Parathyroid adenoma (tissue), 2 donors: ENCODE results near the gene EIF5AL1.

Source experiments
- H2AFZ ChIP-seq: fragments of 300-600 bp; sonication (generic); one replicate; pipeline ENCODE4 v1.7.0; 2017; ENCODE audit warnings: antibody characterized with exemption, mild to moderate bottlenecking
- H3K27ac ChIP-seq: fragments of 300-600 bp; sonication (generic); one replicate; pipeline ENCODE4 v1.7.0; 2017
- H3K27me3 ChIP-seq: fragments of 300-600 bp; sonication (generic); one replicate; pipeline ENCODE4 v1.7.0; 2017; ENCODE audit warnings: low read length; ENCODE audit not compliant: control insufficient read depth, insufficient read depth
- H3K36me3 ChIP-seq: fragments of 300-600 bp; sonication (generic); one replicate; pipeline ENCODE4 v1.7.0; 2017; ENCODE audit warnings: low read length; ENCODE audit not compliant: control insufficient read depth, insufficient read depth
- H3K4me1 ChIP-seq: fragments of 300-600 bp; sonication (generic); one replicate; pipeline ENCODE4 v1.7.0; 2017; ENCODE audit warnings: control low read depth
- H3K4me2 ChIP-seq: fragments of 300-600 bp; sonication (generic); one replicate; pipeline ENCODE4 v1.7.0; 2017; ENCODE audit warnings: low read length
- H3K4me3 ChIP-seq: fragments of 300-600 bp; sonication (generic); one replicate; pipeline ENCODE4 v1.7.0; 2017; ENCODE audit warnings: low read depth, low read length
- H3K79me2 ChIP-seq: fragments of 300-600 bp; sonication (generic); one replicate; pipeline ENCODE4 v1.7.0; 2017; ENCODE audit warnings: control low read depth
- H3K9ac ChIP-seq: fragments of 300-600 bp; sonication (generic); one replicate; pipeline ENCODE4 v1.7.0; 2017; ENCODE audit warnings: mild to moderate bottlenecking
- H3K9me3 ChIP-seq: fragments of 300-600 bp; sonication (generic); one replicate; pipeline ENCODE4 v1.7.0; 2017; ENCODE audit warnings: low read length; ENCODE audit not compliant: control insufficient read depth
- TF ChIP-seq, protein P1 (sequence below): fragments of 300-600 bp; sonication (generic); IDR thresholded peaks from one replicate; pipeline ENCODE4 v1.7.0; 2017; ENCODE audit warnings: antibody characterized with exemption, mild to moderate bottlenecking
- donor health status: primary hyperparathyroidism.

The EIF5AL1 gene

DNA sequence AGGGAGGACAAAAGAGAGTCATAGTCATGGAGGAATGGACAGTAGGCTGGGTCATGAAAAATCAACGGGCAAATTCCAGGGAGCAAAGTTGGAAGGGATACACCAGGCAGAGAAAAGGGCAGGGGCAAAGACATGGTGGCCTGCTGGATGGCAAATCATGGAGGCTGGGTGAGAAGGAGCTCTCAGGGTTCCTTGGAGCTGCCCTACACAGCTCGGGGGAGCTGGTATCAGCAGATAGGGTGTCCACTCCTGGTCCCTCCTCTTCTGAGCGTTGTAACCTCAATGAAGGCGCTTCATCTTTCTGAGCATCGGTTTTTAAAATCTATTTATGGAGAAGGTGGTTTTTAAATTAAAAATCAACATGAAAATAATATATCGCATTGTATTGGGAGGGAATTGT, 27.9 kb upstream of the EIF5AL1 start:
- Histone ChIP-seq H3K36me3 (no peaks in the 10 kb centered on the region), H3K27me3 (no peaks in the 10 kb centered on the region), H3K4me2 (no peak overlapping the region), H2AFZ (no peak overlapping the region), H3K9me3 (no peaks in the 10 kb centered on the region), H3K4me1 (no peaks in the 10 kb centered on the region), H3K9ac (no peak overlapping the region), H3K4me3 (no peak overlapping the region), H3K79me2 (no peaks in the 10 kb centered on the region), H3K27ac (no peak overlapping the region)
- TF ChIP-seq, protein P1, sequence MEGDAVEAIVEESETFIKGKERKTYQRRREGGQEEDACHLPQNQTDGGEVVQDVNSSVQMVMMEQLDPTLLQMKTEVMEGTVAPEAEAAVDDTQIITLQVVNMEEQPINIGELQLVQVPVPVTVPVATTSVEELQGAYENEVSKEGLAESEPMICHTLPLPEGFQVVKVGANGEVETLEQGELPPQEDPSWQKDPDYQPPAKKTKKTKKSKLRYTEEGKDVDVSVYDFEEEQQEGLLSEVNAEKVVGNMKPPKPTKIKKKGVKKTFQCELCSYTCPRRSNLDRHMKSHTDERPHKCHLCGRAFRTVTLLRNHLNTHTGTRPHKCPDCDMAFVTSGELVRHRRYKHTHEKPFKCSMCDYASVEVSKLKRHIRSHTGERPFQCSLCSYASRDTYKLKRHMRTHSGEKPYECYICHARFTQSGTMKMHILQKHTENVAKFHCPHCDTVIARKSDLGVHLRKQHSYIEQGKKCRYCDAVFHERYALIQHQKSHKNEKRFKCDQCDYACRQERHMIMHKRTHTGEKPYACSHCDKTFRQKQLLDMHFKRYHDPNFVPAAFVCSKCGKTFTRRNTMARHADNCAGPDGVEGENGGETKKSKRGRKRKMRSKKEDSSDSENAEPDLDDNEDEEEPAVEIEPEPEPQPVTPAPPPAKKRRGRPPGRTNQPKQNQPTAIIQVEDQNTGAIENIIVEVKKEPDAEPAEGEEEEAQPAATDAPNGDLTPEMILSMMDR: no peak

DNA sequence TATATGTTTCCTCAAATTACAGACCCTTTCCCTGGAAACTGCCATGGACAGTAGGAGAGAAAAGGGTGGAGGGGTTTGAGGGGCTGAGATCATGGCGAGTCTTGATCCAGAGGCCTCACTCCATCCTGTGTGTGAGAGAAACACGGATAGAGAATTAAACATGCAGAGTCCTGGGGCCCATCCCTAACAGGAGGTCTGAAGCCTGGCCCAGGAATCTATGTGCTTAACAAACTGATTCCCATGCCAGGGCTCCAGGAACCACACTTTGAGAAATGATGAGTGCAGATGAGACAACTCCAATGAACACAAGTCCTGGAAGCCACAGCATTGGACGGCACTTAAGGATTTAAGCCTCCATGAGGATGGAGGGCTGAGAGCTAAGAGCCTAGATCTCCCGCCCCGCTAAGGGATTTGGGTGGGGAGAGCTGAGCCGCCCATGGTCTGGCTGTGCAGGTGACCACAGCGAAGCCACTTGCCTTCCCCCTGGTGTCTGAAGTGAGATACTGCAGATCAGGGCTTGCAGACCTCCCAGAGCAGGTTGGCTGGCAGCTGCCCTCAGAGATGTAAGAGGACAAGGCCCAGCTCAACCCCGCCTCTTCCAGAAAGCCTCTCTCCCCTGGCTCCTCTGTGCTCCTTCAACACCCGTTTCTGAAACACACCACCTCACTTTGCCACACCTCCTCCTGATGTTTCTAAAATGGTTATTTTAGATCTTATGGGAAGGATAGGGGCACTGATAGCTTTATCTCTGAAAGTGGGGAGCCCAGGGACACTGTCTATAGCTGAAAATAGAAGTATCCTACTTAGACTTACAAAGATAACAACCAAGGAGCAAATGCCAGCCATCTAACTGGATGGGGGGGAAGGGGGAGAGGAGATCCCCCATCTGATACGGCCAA, 24.8 kb upstream of the EIF5AL1 start:
- TF ChIP-seq, protein P1: peak; percentile 89
- Histone ChIP-seq H3K9ac (no peak overlapping the region), H3K4me1 (no peaks in the 10 kb centered on the region), H3K4me3 (no peak overlapping the region), H3K27me3 (no peaks in the 10 kb centered on the region), H3K9me3 (no peaks in the 10 kb centered on the region), H3K4me2 (no peak overlapping the region), H3K27ac (no peak overlapping the region), H2AFZ (peak overlapping the region; percentile 6), H3K36me3 (no peaks in the 10 kb centered on the region), H3K79me2 (no peaks in the 10 kb centered on the region)

DNA sequence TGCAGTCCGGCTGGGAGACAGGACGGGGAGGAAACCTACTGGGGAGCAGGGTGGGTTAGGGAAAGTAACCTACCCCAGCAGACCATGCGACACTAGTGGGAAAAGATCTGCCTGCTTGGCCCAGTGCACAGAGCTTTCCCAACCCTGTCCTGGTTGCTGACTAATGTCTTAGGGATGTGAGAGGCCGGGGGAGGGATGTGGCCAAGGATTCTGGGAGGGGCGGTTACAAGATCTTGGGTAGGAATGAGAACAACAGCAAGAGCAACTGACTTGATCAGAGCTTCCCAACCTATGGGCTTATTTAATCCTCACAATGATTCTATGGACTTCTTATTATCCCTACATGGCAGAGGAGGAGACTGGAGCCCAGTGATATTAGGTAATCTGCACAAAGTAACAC, 24.0 kb upstream of the EIF5AL1 start:
- Histone ChIP-seq H3K9me3 (no peaks in the 10 kb centered on the region), H3K4me2 (no peak overlapping the region), H2AFZ (no peak overlapping the region), H3K4me3 (no peak overlapping the region), H3K79me2 (no peaks in the 10 kb centered on the region), H3K27ac (no peak overlapping the region), H3K27me3 (no peaks in the 10 kb centered on the region), H3K4me1 (no peaks in the 10 kb centered on the region), H3K36me3 (no peaks in the 10 kb centered on the region), H3K9ac (no peak overlapping the region)
- TF ChIP-seq, protein P1: no peak

DNA sequence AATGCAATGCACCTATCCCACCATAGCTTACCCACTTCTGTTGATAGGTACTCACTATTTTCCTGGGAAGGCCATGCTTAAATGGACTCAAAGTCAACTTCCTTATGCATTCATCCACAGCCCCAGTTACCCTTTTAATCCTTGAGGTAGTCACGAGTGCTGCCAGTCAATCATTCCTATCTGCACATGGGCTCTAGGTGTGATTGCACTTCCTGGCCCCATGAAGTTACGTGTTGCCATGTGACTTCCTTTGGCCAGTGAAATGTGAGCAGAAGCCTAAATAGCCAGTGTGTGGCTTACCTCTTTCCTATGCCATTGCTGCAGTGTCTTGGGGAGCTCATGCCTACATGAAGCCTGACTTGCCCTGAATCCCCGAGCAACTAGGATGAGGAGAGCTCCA, 23.5 kb upstream of the EIF5AL1 start:
- Histone ChIP-seq H3K79me2 (no peaks in the 10 kb centered on the region), H3K9ac (no peak overlapping the region), H3K4me2 (no peak overlapping the region), H3K4me3 (no peak overlapping the region), H3K27me3 (no peaks in the 10 kb centered on the region), H3K4me1 (no peaks in the 10 kb centered on the region), H3K27ac (no peak overlapping the region), H3K9me3 (no peaks in the 10 kb centered on the region), H3K36me3 (no peaks in the 10 kb centered on the region), H2AFZ (no peak overlapping the region)
- TF ChIP-seq, protein P1: no peak
